Activated CD4-positive, alpha-beta T cell treated with anti-CD3 and anti-CD28 coated beads for 24 hours (primary cell): ENCODE data around the gene ALOX15.
"Not testable (repeated sequence)": the region's sequence is repeated elsewhere in the genome, so short reads cannot be mapped to it uniquely, and the experiment has no call there.

Experiments used
- DNase-seq, 2 donors: peaks; one replicate each; pipeline ENCODE4 v3.0.0-alpha.2; 2020; ENCODE audit warnings: low read depth in 2 of 2

ALOX15 gene

GRCh38 chr17:4592240-4593005 lies 49.1 kb downstream of the ALOX15 start:
- DNase-seq, result no peak

- DNase-seq, result no peak
Measured at GRCh38 chr17:4591529-4591928, 49.9 kb downstream of the ALOX15 start.

- DNase-seq, result no peak
Measured at GRCh38 chr17:4590981-4591453, 50.5 kb downstream of the ALOX15 start.

GRCh38 chr17:4590042-4590441 lies 51.4 kb downstream of the ALOX15 start:
- not testable (repeated sequence) for DNase-seq

DNA sequence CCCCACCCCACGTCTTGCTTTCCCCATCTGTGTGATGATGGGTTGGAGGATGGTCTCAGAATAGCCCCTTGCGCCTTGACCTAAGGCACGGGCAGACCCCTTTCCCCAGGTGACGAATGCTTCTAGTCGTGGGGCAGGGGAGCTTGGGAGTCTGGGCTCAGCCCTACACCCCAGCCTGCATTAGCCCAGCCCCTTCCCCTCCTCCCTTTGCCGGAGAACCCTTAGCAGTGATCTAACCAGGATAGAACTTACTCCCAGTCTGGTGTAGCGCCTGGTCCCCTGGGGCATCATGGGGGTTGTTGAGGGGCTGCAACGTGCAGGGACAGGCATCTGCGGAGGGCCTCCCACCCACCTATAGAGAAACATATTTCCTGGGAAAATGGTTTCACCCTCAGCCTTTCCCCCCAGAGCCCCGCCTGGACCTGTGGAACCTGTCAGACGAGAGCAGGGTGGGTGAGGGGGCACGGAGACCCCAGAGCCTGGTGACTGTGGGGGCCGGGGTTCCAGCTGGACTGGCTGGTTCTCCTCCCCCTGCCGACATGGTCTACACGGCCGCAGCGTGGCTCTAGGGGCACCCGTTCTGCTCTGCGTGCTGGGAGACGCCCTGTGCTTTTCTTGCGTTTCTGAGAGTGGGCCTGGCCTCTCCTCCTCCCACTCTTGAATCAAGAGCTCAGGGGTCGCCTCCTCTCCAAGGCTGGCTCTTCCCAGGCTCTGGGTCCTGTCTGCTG lies 52.4 kb downstream of the ALOX15 start:
- no peak for DNase-seq

DNA sequence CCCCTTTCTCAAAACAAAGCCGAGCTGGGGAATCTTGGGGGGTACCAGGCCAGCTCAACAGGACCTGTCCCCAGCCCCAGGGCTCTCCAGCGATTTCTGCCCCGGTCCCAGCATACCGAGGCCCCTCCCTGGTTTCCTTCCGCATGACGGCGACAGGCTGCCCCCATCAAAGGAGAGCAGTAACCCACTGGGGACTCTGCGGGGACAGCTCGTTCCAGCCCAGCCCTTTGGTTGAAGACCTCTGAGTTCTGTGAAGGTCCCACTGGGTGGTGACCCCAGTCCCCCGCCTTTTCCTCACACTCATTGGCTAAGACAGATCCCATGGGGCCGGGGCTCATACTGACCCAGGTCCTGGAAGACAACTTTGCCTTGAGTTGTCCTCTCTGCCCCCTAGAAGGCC lies 53.1 kb downstream of the ALOX15 start:
- DNase-seq, result no peak

- DNase-seq, result no peak
Measured at GRCh38 chr17:4587803-4588202, 53.7 kb downstream of the ALOX15 start.

GRCh38 chr17:4587195-4587594 lies 54.3 kb downstream of the ALOX15 start:
- no peak for DNase-seq

DNA sequence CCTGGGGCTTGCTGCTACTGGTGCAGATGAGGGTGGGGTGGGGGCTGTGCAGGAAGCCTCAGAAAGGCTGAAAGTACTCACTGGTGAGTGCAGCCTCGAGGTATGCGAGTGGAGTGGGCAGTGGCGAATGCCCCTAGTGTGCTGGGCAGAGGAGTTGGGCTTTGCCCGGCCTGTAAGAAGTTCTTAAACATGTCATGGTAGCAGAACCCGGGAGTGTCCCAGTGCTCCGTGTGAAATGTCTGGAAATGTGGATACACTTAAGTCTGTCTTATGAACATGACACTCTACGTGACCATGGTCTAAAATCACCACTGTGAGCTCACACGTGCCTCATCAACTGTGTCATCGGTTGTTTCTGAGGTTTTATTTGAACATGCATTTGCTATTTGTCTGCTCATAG lies 55.4 kb downstream of the ALOX15 start:
- DNase-seq, result no peak

GRCh38 chr17:4585638-4585994 lies 55.9 kb downstream of the ALOX15 start:
- DNase-seq, result no peak

DNA sequence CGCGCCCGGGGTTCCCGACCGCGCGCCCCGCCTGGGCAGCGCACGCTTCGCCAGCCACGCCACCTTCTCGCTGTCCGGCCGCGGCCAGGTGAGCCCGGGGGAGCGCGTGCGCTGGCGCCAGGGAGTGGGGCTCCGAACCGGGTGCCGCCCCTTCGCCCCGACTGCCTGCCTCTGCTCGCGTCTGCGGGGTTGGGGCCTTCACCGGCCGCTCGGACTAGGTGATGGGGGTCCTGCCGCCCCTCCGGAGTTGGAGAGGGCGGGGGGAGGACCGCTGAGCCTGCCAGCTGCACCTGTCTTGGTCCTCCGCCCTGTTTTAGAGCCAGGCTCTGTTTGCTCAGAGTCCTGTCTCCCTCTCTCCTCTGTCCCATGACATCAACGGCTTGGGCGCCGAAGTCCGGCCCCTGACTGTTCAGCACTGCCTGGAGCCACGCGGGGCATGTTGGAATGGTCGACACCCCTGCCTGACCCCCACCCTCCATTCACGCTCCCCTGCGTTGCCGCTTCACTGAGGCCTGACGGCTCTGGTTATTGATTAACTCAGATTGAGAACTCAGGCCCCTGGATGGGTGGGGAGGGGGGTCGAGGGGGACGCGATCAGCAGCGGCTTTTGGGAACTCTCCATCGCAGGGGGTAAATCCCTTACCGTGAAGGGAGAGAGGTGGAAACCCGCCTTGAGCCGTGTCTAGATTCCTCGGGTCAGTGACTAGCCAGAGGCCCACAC lies 56.4 kb downstream of the ALOX15 start:
- no peak for DNase-seq

DNA sequence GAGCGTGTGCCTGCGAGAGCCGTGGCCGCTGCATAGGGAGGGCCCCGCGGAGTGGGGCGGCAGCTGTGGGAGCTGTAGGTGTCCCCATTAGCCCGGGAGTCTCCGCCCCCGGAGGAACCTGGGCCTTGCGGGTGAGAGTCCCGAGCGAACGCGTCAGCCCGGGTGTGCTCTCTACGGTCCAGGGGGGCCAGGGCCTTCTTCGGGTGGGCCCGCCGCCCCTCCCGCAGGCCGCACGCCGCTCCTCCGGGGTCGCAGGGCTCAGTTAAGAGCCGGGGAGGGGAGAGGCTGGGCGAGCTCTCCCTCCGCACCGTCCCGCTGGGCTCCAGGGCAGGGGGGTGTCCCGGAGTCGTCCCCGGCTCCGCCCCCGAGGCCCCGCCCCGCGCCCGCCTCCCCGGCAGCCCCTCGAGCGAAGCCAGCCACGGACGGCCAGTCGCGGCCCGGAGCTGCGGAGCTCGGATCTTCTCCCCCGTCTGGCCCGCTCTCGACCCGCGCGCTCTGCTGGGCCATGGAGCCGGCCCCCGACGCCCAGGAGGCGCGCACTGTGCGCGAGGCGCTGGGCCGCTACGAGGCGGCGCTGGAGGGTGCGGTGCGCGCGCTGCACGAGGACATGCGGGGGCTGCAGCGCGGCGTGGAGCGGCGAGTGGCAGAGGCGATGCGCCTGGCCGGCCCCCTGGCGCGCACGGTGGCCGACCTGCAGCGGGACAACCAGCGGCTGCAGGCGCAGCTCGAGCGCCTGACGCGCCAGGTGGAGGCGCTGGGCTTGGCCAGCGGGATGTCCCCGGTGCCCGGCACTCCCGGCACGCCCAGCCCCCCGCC lies 57.2 kb downstream of the ALOX15 start, which contains the start of gene SMTNL2:
Gene SMTNL2 (plus strand): TSS at position 429 of the 816 bp plus-strand sequence. CDS start 77 bp downstream, at position 506.
- DNase-seq, result no peak

- DNase-seq, result no peak
Measured at GRCh38 chr17:4583782-4584100, 57.7 kb downstream of the ALOX15 start.

DNA sequence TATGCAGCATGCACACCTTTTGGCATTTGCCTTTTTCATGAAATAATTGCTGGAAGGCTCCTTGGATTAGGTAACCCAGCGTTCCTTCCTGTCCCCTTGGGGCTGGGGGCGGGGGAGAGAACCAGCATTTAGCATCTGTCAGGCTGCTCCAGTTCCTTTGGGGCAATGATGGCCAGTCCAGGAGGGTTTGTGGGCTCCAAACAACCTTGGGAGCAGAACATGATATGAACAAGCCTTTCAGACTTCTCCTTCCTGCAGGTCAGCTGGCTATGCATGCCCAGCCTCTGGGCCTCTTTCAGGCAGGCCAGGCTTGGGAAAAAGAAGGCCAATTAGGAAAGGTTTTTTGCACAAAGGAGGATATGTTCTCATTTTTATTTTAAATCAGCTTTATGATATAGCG lies 58.3 kb downstream of the ALOX15 start:
- DNase-seq, result no peak

DNA sequence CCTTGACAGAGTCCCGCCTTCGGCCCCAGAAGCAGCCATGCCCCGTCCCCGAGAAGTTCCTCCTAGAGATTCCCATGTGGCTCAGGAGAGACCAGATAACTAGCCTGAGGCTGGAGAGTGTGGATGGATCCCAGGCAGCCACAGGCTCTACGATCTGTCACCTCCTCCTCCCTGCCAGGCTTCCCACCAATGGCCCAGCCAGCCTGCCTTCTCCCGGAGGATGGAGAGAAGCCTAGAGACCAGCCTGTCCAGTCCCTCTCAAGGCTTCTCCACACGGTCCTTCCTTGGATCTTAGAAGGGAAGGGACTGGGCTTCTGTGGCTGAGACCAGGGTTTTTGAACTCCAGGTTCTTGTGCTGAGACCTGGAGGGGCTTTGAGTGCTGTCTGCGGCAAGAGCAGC lies 58.8 kb downstream of the ALOX15 start:
- DNase-seq, result no peak

GRCh38 chr17:4582101-4582501 lies 59.4 kb downstream of the ALOX15 start:
- no peak for DNase-seq
